ENCODE results near the gene INPP5A.

DNA sequence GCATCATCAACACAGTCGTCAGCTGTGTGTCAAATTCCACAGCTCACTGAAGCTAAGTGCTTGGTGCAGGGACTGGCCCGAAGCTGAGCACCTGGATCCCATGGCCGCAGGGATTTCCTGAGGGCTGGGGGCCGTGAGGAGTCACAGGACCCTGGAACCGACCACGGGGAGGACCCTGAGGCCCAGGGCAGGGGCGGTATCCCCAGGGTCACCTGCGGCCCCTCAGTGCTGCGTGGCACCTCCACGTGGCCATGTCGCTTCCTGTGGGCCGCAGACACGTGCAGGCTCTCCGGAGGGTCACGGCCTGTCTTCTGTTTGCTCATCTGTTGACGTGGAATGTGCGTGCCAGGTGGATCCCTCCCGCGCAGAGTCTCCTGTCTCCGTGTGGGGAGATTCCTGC, 194.9 kb downstream of the INPP5A start:
- TF ChIP-seq, protein P1, sequence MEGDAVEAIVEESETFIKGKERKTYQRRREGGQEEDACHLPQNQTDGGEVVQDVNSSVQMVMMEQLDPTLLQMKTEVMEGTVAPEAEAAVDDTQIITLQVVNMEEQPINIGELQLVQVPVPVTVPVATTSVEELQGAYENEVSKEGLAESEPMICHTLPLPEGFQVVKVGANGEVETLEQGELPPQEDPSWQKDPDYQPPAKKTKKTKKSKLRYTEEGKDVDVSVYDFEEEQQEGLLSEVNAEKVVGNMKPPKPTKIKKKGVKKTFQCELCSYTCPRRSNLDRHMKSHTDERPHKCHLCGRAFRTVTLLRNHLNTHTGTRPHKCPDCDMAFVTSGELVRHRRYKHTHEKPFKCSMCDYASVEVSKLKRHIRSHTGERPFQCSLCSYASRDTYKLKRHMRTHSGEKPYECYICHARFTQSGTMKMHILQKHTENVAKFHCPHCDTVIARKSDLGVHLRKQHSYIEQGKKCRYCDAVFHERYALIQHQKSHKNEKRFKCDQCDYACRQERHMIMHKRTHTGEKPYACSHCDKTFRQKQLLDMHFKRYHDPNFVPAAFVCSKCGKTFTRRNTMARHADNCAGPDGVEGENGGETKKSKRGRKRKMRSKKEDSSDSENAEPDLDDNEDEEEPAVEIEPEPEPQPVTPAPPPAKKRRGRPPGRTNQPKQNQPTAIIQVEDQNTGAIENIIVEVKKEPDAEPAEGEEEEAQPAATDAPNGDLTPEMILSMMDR (IDR thresholded peaks at IDR 0.05), result no peak
- TF ChIP-seq POLR2A (IDR thresholded peaks at IDR 0.05), result no peak
